Measurements from ENCODE around the gene HAGHL.

The HAGHL gene

DNA sequence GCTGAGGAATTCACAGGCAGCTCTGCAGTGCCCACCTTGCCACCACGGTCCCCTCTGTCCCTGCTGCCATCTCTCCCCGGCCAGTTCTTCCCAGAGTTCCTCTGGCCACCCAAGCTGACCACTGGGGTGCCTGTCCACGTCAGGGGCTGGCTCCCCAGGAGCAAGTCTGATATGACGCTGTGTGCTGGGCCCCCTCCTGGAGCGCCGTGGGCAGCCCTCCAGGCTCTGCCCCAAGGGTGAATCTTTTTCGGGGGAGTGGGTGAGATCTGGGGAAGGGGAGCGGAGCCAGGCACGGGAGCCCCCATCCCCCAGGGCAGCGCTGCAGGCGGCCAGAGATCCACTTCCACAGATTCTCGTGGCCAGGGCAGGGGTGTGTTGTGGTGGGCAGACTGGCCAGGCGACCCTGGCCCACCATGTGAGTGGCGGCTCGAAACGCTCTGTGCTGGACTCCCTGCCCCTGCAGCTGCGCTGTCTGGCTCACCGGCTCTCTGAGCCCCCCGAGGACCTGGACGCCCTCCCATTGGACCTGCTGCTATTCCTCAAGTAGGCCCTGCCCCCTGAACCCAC lies 37.4 kb downstream of the HAGHL start:
- H3K4me3 Mint-ChIP-seq = no peak overlapping the region
- no peaks in the 10 kb centered on the region for H3K4me1 Mint-ChIP-seq (ENCODE audit: low read depth)
- peaks cover 11% of the 10 kb centered on the region for H3K27me3 Mint-ChIP-seq
- H3K36me3 Mint-ChIP-seq (ENCODE audit: low read depth) = no peaks in the 10 kb centered on the region
- H3K9me3 Mint-ChIP-seq = no peaks in the 10 kb centered on the region
- H3K27ac Mint-ChIP-seq = no peak overlapping the region
- intact Hi-C loops (cut with micrococcal nuclease) = no loop called here

DNA sequence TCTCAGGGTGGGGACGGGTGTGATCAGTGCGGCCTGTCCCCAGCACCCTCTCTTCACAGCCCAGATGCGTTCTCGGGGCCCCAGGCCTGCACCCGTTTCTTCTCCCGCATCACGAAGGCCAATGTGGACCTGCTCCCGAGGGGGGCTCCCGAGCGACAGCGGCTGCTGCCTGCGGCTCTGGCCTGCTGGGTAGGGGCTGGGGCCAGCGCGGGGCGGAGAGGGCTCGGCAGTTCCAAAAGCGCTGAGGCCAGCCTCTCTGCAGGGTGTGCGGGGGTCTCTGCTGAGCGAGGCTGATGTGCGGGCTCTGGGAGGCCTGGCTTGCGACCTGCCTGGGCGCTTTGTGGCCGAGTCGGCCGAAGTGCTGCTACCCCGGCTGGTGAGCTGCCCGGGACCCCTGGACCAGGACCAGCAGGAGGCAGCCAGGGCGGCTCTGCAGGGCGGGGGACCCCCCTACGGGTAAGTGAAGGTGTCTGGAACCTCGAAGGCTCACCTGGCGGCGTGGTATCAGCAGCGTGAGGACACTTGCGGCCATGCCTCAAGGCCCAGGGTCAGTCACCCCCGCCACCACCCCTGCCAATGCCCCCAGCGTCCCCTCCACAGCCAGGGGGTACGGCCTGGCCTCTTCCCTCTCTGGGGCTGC lies 38.1 kb downstream of the HAGHL start:
- no peaks in the 10 kb centered on the region for H3K4me1 Mint-ChIP-seq (ENCODE audit: low read depth)
- no peaks in the 10 kb centered on the region for H3K36me3 Mint-ChIP-seq (ENCODE audit: low read depth)
- peaks cover 13% of the 10 kb centered on the region for H3K27me3 Mint-ChIP-seq
- H3K9me3 Mint-ChIP-seq = no peaks in the 10 kb centered on the region
- H3K4me3 Mint-ChIP-seq = no peak overlapping the region
- intact Hi-C loops (cut with micrococcal nuclease) = no loop called here
- H3K27ac Mint-ChIP-seq = no peak overlapping the region

DNA sequence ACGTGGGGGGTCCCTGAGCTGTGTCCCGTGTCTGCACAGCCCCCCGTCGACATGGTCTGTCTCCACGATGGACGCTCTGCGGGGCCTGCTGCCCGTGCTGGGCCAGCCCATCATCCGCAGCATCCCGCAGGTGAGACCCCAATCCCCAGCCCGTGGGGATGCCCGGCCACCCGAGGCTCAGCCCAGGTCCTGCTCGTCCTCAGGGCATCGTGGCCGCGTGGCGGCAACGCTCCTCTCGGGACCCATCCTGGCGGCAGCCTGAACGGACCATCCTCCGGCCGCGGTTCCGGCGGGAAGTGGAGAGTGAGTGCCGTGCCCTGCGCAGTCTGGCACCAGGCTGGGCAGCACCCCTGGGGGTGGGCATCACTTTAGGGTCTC lies 38.6 kb downstream of the HAGHL start:
- Mint-ChIP-seq H3K9me3 (no peaks in the 10 kb centered on the region), H3K27ac (no peak overlapping the region), H3K4me1 (ENCODE audit: low read depth) (no peaks in the 10 kb centered on the region), H3K36me3 (ENCODE audit: low read depth) (no peaks in the 10 kb centered on the region), H3K27me3 (peaks cover 13% of the 10 kb centered on the region), H3K4me3 (no peak overlapping the region)
- intact Hi-C loops (cut with micrococcal nuclease) = no loop called here

DNA sequence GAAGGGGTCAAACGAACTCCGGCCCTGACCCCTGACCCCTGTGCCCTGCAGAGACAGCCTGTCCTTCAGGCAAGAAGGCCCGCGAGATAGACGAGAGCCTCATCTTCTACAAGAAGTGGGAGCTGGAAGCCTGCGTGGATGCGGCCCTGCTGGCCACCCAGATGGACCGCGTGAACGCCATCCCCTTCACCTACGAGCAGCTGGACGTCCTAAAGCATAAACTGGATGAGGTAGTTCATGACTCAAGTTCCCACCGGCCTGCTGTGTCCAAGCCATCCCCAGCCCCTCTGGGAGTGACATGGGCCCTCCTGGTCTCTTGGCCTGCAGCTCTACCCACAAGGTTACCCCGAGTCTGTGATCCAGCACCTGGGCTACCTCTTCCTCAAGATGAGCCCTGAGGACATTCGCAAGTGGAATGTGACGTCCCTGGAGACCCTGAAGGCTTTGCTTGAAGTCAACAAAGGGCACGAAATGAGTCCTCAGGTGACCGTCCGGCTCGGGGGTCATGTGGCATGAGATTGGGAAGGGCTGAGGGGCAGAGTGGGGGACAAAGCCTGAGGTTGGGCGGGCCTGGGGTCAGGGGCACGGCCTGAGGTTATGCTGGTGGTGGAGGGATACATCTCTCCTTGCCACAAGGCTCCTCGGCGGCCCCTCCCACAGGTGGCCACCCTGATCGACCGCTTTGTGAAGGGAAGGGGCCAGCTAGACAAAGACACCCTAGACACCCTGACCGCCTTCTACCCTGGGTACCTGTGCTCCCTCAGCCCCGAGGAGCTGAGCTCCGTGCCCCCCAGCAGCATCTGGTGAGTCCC lies 39.3 kb downstream of the HAGHL start:
- Mint-ChIP-seq H3K27me3 (peaks cover 15% of the 10 kb centered on the region), H3K4me3 (no peak overlapping the region), H3K27ac (no peak overlapping the region), H3K9me3 (no peaks in the 10 kb centered on the region), H3K4me1 (ENCODE audit: low read depth) (no peaks in the 10 kb centered on the region), H3K36me3 (ENCODE audit: low read depth) (no peaks in the 10 kb centered on the region)
- intact Hi-C loops (cut with micrococcal nuclease) = no loop called here

DNA sequence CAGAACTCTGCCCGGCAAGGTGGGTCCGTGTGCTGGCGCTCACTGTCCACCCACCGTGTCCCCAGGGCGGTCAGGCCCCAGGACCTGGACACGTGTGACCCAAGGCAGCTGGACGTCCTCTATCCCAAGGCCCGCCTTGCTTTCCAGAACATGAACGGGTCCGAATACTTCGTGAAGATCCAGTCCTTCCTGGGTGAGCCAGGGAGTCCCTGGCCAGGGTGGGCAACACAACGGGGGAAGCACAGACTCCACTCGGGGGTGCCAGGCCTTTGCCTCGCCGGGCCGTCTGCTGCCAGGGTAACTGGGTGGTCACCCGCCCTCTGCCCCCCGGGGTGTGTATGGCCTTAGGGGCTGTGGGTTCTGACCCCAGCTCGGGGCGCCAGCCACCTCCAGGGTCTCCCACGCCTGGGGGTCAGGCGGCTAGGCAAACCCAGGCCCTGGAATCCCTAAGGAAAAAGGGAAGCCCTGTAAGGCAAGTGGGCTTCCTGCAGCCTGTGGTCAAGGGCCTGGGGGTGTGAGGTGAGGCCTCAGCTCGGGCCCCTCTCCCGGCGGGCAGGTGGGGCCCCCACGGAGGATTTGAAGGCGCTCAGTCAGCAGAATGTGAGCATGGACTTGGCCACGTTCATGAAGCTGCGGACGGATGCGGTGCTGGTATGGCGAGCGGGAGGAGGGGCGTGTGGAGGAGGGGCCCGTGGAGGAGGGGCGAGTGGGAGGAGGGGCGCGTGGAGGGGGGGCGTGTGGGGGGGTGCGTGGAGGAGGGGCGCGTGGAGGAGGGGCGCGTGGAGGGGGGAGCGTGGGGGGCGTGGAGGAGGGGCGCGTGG lies 40.1 kb downstream of the HAGHL start:
- intact Hi-C loops (cut with micrococcal nuclease) = no loop called here
- Mint-ChIP-seq H3K4me1 (ENCODE audit: low read depth) (no peaks in the 10 kb centered on the region), H3K9me3 (no peaks in the 10 kb centered on the region), H3K4me3 (no peak overlapping the region), H3K36me3 (ENCODE audit: low read depth) (no peaks in the 10 kb centered on the region), H3K27me3 (peaks cover 17% of the 10 kb centered on the region), H3K27ac (no peak overlapping the region)

DNA sequence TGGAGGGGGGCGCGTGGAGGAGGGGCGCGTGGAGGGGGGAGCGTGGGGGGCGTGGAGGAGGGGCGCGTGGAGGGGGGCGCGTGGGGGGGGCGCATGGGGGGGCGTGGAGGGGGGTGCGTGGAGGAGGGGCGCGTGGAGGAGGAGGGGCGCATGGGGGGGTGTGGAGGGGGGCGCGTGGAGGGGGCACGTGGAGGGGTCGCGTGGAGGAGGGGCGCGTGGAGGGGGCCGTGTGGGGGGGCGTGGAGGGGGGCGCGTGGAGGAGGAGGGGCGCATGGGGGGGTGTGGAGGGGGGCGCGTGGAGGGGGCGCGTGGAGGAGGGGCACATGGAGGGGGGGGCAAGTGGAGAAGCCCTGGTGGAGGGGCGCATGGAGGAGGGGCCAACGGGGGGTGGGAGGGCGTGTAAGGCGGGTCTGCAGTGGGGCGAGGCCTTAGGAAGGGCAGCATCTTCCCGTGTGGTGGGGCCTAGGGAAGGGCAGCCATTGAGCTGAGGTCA lies 40.9 kb downstream of the HAGHL start:
- Mint-ChIP-seq H3K27me3 (peaks cover 17% of the 10 kb centered on the region), H3K27ac (no peak overlapping the region), H3K9me3 (no peaks in the 10 kb centered on the region), H3K4me3 (no peak overlapping the region), H3K4me1 (ENCODE audit: low read depth) (no peaks in the 10 kb centered on the region), H3K36me3 (ENCODE audit: low read depth) (no peaks in the 10 kb centered on the region)
- intact Hi-C loops (cut with micrococcal nuclease) = no loop called here

DNA sequence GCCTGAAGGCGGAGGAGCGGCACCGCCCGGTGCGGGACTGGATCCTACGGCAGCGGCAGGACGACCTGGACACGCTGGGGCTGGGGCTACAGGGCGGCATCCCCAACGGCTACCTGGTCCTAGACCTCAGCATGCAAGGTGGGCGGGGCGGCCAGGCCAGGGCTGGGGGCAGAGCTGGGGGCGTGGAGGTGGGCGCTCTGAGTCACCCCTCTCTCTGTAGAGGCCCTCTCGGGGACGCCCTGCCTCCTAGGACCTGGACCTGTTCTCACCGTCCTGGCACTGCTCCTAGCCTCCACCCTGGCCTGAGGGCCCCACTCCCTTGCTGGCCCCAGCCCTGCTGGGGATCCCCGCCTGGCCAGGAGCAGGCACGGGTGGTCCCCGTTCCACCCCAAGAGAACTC lies 41.5 kb downstream of the HAGHL start:
- Mint-ChIP-seq H3K27ac (no peak overlapping the region), H3K9me3 (no peaks in the 10 kb centered on the region)
- intact Hi-C loops (cut with micrococcal nuclease) = no loop called here

DNA sequence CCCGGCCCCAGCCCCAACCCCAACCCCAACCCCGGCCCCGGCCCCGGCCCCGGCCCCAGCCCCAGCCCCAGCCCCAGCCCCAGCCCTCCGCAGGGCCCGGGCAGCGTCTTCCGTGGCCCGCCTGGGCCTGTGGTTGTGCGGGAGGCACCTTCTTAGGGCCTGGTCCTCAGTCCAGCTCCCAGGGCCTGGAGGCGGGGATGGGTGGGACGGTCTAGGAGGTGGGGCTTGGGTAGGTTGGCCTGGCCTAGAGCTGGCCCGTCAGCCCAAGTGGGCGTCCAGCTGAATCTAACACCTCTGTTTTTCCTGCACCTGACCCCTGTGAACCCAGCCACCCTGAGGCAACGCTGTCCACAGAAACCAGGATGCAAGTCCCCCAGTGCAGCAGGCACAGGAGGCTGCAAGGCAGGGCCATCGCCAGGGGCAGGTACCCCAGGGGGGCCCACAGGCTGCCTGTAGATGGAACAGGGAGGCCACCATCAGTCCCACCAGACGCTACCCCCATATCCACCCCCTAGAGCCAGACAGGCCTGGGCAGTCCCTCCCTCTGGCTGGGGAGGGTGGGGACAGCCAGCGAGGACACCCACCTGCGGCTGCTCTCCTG lies 42.4 kb downstream of the HAGHL start:
- H3K27ac Mint-ChIP-seq = no peak overlapping the region
- peaks cover 17% of the 10 kb centered on the region for H3K27me3 Mint-ChIP-seq
- H3K4me1 Mint-ChIP-seq (ENCODE audit: low read depth) = no peaks in the 10 kb centered on the region
- H3K4me3 Mint-ChIP-seq = no peak overlapping the region
- H3K9me3 Mint-ChIP-seq = no peaks in the 10 kb centered on the region
- intact Hi-C loops (cut with micrococcal nuclease) = no loop called here
- H3K36me3 Mint-ChIP-seq (ENCODE audit: low read depth) = no peaks in the 10 kb centered on the region

More for the DNA sequence above, 41.5 kb downstream of the HAGHL start:
- Mint-ChIP-seq H3K27me3 (peaks cover 17% of the 10 kb centered on the region), H3K4me1 (ENCODE audit: low read depth) (no peaks in the 10 kb centered on the region), H3K36me3 (ENCODE audit: low read depth) (no peaks in the 10 kb centered on the region), H3K4me3 (no peak overlapping the region)

DNA sequence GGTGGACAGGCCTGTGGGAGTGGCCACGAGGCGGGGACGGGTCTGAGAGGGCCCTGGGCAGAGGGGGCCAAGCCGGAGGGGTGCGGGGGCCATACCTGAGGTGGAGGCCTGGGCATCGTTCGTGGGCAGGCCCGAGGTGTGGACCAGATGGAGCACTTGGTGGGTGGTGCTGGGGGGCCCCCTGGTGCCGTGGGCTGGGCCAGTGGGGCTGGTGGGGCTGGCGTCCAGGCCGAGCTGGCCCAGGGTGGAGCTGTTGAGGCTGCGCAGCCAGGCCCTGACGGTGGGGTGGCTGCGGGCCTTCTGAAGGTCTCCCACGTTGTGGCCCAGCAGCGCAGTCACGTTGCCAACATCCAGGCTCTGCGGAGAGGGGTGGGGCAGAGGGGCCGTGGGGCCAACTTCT lies 43.0 kb downstream of the HAGHL start:
- Mint-ChIP-seq H3K36me3 (ENCODE audit: low read depth) (no peaks in the 10 kb centered on the region), H3K27ac (no peak overlapping the region), H3K4me1 (ENCODE audit: low read depth) (no peaks in the 10 kb centered on the region), H3K9me3 (no peaks in the 10 kb centered on the region), H3K27me3 (peaks cover 17% of the 10 kb centered on the region), H3K4me3 (no peak overlapping the region)
- intact Hi-C loops (cut with micrococcal nuclease) = no loop called here

DNA sequence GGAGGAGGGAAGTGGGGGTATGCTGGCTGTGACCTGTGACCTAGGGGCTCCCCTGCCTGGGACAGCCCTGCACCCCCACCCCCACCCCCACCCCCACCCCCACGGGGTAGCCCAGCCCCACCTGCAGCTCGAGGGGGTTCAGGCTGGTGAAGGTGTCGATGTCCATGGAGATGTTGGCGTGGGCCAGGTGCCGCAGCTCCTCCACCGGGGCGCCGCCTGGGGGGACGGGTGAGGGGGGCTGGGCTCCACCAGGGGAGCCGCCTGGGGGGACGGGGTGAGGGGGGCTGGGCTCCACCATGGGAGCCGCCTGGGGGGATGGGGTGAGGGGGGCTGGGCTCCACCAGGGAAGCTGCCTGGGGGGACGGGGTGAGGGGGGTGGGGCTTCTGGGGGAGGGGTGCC lies 43.5 kb downstream of the HAGHL start:
- Mint-ChIP-seq H3K27ac (no peak overlapping the region), H3K4me3 (no peak overlapping the region), H3K36me3 (ENCODE audit: low read depth) (no peaks in the 10 kb centered on the region), H3K9me3 (no peaks in the 10 kb centered on the region), H3K4me1 (ENCODE audit: low read depth) (no peaks in the 10 kb centered on the region), H3K27me3 (peaks cover 17% of the 10 kb centered on the region)
- intact Hi-C loops (cut with micrococcal nuclease) = no loop called here

DNA sequence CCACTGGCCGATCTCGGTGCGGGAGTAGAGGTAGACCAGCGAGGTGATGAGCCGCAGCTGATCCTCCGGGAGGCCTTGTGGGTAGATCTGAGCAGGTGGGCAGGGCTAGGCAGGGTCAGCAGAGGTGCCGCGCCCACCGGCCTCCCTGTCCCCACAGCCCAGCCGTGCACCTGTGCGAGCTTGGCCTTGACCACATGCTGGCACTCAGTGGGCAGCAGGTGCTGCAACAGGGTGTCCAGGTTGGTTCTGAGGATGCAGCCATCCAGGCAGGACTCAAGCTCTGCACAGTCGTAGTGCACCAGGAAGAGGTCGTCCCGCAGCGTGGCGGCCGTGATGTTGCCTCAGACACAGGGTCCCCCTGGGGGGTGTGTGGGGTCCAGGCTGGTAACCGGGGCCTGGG lies 46.1 kb downstream of the HAGHL start:
- H3K4me1 Mint-ChIP-seq (ENCODE audit: low read depth) = no peaks in the 10 kb centered on the region
- H3K4me3 Mint-ChIP-seq = no peak overlapping the region
- intact Hi-C loops (cut with micrococcal nuclease) = no loop called here
- H3K27me3 Mint-ChIP-seq = peaks cover 21% of the 10 kb centered on the region
- H3K27ac Mint-ChIP-seq = no peak overlapping the region
- no peaks in the 10 kb centered on the region for H3K9me3 Mint-ChIP-seq
- no peaks in the 10 kb centered on the region for H3K36me3 Mint-ChIP-seq (ENCODE audit: low read depth)

DNA sequence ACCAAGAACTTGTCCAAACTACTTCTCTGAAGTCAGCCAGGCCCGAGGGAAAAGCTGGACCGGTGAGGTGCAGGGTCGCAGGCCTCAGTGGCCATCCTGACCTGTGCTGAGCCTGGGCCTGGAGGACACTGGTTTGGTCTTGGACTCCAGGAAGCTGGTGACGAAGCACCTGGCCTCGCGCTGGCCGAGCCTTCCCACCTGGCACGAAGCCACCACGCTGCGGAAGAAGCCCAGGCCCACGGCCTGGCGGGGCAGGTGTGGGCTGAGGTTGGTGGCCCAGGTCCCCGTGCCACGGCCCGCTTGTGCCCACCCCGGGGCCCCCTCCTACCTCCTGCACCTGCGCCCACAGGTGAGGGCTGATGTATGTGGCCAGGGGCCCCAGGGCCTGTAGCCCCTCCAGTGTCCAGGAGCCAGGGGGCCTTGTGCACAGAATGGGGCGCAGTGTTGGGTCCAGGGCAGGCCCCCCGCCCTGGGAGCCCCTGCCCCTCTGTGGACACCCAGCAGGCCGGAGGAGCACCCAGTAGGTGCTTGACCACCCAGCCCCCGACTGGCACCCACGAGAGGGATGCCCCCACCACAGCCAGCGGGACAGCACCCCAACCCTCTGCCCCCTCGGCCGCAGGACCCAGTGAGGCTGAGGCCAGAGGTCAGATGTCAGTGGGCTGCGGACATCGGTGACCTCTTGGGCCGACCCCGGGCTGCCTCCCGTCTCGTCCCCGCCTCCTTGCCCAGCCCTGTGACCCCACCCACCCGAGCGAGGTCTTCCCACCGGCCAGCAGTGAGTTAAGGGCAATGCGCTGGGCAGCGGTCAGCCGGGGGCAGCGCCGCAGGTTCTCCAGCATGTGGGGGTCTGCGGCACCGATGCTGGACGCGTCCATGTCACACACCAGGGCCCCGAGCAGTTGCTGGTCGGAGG lies 47.4 kb downstream of the HAGHL start:
- Mint-ChIP-seq H3K9me3 (no peaks in the 10 kb centered on the region), H3K4me1 (ENCODE audit: low read depth) (no peaks in the 10 kb centered on the region), H3K27ac (no peak overlapping the region), H3K36me3 (ENCODE audit: low read depth) (no peaks in the 10 kb centered on the region), H3K4me3 (no peak overlapping the region), H3K27me3 (peaks cover 20% of the 10 kb centered on the region)
- intact Hi-C loops (cut with micrococcal nuclease) = no loop called here
